SK-N-SH (cell line): ENCODE data around the gene TBC1D2B.

ENCODE experiments used
- CHD2 ChIP-seq: fragments of 150-350 bp; IDR thresholded peaks from 2 replicates; pipeline ENCODE4 v1.6.1; 2018; ENCODE audit warnings: low read length; ENCODE audit not compliant: partially characterized antibody
- CTCF ChIP-seq: fragments of 200-600 bp; sonication (generic); IDR thresholded peaks from 2 replicates; pipeline ENCODE4 v1.6.1; 2017; ENCODE audit warnings: antibody characterized with exemption, mild to moderate bottlenecking, moderate library complexity
- FOXJ3 ChIP-seq: sonication (generic); formaldehyde crosslinking; IDR thresholded peaks from 2 replicates; pipeline ENCODE4 v1.5.1; 2020; ENCODE audit warnings: mild to moderate bottlenecking, missing genetic modification reagents
- FOXM1 ChIP-seq: IDR thresholded peaks from 2 replicates; pipeline ENCODE4 v1.4.0; 2012; ENCODE audit warnings: low read depth, mild to moderate bottlenecking
- GATA2 ChIP-seq: sonication (generic); formaldehyde crosslinking; IDR thresholded peaks from 2 replicates; pipeline ENCODE4 v1.5.0; 2020; ENCODE audit warnings: mild to moderate bottlenecking, missing genetic modification reagents
- JUND ChIP-seq: IDR thresholded peaks from 2 replicates; pipeline ENCODE4 v1.4.0; 2012
- NRF1 ChIP-seq: IDR thresholded peaks from 2 replicates; pipeline ENCODE4 v1.6.1; 2012; ENCODE audit warnings: low read depth, mild to moderate bottlenecking, low read length
- POLR2AphosphoS5 ChIP-seq: IDR thresholded peaks from 2 replicates; pipeline ENCODE4 v1.6.1; 2012; ENCODE audit warnings: low read depth, low read length
- RFX5 ChIP-seq: IDR thresholded peaks from 2 replicates; pipeline ENCODE4 v1.6.1; 2012; ENCODE audit warnings: mild to moderate bottlenecking, improper control_type of control experiment, low read length
- SMC3 ChIP-seq: IDR thresholded peaks from 2 replicates; pipeline ENCODE4 v1.6.1; 2012; ENCODE audit warnings: low read depth, low read length, improper control_type of control experiment
- TEAD4 ChIP-seq: IDR thresholded peaks from 2 replicates; pipeline ENCODE4 v1.4.0; 2012; ENCODE audit warnings: mild to moderate bottlenecking, borderline replicate concordance; ENCODE audit not compliant: insufficient read depth
- USF2 ChIP-seq: fragments of 150-350 bp; IDR thresholded peaks from 2 replicates; pipeline ENCODE4 v1.6.1; 2017; ENCODE audit warnings: antibody characterized with exemption, low read length, low read depth, borderline replicate concordance
- YY1 ChIP-seq: IDR thresholded peaks from 2 replicates; pipeline ENCODE4 v1.4.0; 2012; ENCODE audit warnings: low read depth, mild to moderate bottlenecking

GRCh38 chr15:78059110-78059839, 18.2 kb downstream of the TBC1D2B start:
- TF ChIP-seq CTCF (no peak), SMC3 (no peak), USF2 (no peak), POLR2AphosphoS5 (no peak), FOXJ3 (no peak), YY1 (no peak), RFX5 (no peak), CHD2 (no peak), JUND (no peak), FOXM1 (no peak), GATA2 (no peak), TEAD4 (no peak), NRF1 (no peak)
